ENCODE measurements around the gene ZNF624. TPM values are rescaled to one million over a fixed set of nuclear protein-coding genes. Genes with fewer than 3 reads are reported as not detected.
A peak's percentile ranks its signal among the peaks of the same experiment; 100 is the strongest.

Gene ZNF624
- total and polyA plus RNA-seq, 11 donors, result 0.55 to 5.6 (median 1.7) TPM

DNA sequence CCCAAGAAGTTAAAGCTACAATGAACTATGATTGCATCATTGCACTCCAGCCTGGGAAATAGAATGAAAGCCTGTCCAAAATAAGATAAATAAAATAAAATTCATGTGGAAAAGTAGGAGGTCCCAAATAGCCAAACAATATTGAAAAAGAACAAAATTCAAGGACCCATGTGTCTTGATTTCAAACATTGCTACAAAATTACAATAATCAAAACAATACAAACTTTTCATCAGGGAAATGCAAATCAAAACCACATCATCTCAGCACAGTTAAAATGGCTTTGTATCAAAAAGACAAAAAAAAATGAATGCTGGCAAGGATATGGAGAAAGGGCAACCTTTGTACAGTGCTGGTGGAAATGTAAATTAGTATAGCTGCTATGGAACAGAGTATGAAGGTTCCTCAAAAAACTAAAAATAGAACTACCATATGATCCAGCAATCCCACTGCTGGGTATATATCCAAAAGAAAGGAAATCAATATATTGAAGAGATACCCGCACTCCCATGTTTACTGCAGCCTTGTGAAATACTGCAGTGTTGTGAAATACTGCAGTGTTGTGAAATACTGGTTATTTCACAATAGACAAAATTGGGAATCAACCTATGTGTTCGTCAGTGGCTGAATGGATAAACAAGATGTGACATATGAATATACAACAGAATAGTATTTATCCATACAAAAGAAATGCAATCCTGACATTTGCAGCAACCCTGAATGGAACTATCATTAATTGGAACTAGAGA lies 60.1 kb downstream of the ZNF624 start:
- WGBS, 4 donors, result 71 to 84% (median 78%) methylated on average over 2 of the region's 2 CpGs
- ATAC-seq, result no peak
- H3K9me3 ChIP-seq, result no peaks in the 10 kb centered on the region

DNA sequence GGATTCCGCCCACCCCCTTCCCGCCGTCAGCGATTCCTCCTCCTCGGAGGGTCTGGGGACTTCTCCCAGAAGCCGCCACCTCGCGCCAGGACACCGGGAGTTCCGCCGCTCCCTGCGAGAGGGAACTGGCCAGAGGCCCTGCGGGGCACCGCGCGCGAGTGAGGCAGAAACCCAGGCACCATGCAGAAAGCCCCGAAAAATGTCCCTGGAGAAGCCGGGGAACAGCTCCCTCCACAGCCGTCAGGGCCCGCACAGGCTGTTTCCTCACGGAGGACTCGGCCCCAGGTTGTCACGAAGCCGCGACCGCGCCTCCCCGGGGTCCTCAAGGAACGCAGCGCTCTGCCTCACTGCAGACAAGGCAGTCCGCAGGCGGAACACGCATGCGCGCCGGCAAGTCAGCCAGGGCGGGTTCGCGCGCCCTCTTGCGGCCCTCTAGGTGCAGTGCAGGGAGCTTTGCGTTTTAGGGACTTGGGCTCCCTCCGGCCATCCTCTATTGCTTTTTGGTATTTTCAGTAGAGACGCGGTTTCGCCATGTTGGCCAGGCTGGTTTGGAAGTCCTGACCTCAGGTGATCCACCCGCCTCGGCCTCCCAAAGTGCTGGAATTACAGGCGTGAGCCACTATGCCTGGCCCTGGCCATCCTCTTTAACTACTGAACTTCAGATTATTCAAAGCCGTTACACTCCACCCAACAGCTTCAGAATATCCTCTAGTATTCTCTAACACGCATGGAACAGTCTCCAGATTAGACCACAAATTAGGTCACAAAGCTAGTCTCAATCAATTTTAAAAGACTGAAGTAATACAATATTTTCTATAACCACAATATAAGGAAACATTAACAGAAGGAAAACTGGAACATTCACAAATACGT lies 64.3 kb downstream of the ZNF624 start:
- Histone ChIP-seq H3K4me1 (peaks cover 0 to 14% (median 3%) of the 10 kb centered on the region in 12 donors), H3K9me3 (no peaks in the 10 kb centered on the region), H3K4me3 (peak overlapping the region; percentile 44 to 84 (median 64)), H3K27me3 (no peaks in the 10 kb centered on the region), H3K36me3 (no peaks in the 10 kb centered on the region), H3K27ac (peak overlapping the region in 10 of 12 donors; percentile 35 to 80 (median 62))
- DNase-seq (peak; percentile 88 to 97 (median 91)), ATAC-seq (peak; percentile 77 to 94 (median 90))
- intact Hi-C loops (cut with DNase I), result loop anchor here in 6 of 10 donors (1.0 to 5.0 kb wide), 5 partner anchors 52 to 403 kb away; partner anchors contain the start of gene ZNF624 (in 1 of the 6)
- TF ChIP-seq, protein P1, sequence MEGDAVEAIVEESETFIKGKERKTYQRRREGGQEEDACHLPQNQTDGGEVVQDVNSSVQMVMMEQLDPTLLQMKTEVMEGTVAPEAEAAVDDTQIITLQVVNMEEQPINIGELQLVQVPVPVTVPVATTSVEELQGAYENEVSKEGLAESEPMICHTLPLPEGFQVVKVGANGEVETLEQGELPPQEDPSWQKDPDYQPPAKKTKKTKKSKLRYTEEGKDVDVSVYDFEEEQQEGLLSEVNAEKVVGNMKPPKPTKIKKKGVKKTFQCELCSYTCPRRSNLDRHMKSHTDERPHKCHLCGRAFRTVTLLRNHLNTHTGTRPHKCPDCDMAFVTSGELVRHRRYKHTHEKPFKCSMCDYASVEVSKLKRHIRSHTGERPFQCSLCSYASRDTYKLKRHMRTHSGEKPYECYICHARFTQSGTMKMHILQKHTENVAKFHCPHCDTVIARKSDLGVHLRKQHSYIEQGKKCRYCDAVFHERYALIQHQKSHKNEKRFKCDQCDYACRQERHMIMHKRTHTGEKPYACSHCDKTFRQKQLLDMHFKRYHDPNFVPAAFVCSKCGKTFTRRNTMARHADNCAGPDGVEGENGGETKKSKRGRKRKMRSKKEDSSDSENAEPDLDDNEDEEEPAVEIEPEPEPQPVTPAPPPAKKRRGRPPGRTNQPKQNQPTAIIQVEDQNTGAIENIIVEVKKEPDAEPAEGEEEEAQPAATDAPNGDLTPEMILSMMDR (IDR thresholded peaks at IDR 0.05), result peak; percentile 98 to 100 (median 99)
- TF ChIP-seq POLR2A (IDR thresholded peaks at IDR 0.05), result peak in 1 of 2 donors; percentile 67
- WGBS, 4 donors, result 5 to 7% (median 6%) methylated on average over 35 to 53 of the region's 53 CpGs

More for the DNA sequence above, 60.1 kb downstream of the ZNF624 start:
- intact Hi-C loops (cut with DNase I), result loop anchor here in 2 of 10 donors (2.0 to 5.0 kb wide), 2 partner anchors 17 to 56 kb away; no protein-coding TSS in a partner anchor
- DNase-seq, result no peak
- Histone ChIP-seq H3K36me3 (no peaks in the 10 kb centered on the region), H3K27me3 (no peaks in the 10 kb centered on the region), H3K4me3 (no peak overlapping the region), H3K27ac (no peak overlapping the region), H3K4me1 (peaks cover 0 to 10% (median 1%) of the 10 kb centered on the region in 12 donors)
- TF ChIP-seq, protein P1 (IDR thresholded peaks at IDR 0.05), result no peak
- TF ChIP-seq POLR2A (IDR thresholded peaks at IDR 0.05), result no peak

DNA sequence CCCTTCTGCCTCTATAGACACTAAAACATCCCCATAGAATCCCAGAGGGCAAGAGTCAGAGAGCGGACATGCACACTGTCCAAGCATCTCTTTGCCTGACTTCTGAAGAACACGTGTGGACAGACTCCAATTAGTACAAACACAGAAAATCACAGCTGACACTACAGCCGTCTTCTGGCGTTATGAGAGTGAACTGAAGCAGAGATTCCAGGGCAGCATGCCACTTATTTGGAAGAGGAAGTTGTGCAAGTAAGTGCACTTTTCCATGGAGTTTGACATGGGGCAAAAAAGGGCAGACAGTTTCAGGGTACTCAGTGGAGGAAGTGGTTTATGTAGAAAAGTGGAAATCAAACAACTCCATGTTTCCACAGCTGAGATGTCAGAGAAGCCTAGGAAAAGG lies 67.9 kb downstream of the ZNF624 start:
- TF ChIP-seq, protein P1 (IDR thresholded peaks at IDR 0.05), result no peak
- no peak for TF ChIP-seq POLR2A (IDR thresholded peaks at IDR 0.05)
- Histone ChIP-seq H3K4me1 (peaks cover 0 to 21% (median 7%) of the 10 kb centered on the region in 12 donors), H3K36me3 (no peaks in the 10 kb centered on the region), H3K9me3 (no peaks in the 10 kb centered on the region), H3K27ac (no peak overlapping the region), H3K4me3 (no peak overlapping the region), H3K27me3 (peaks cover 0 to 4% (median 0%) of the 10 kb centered on the region in 9 donors)
- intact Hi-C loops (cut with DNase I), result loop anchor here in 5 of 10 donors (2.0 to 5.0 kb wide), 4 partner anchors 48 to 407 kb away; partner anchors contain the start of gene ZNF624 (in 1 of the 5)
- DNase-seq (no peak), ATAC-seq (no peak)
- WGBS, 4 donors, result 51 to 62% (median 56%) methylated on average over 4 of the region's 4 CpGs

All from heart left ventricle (tissue), 16 donors.